ENCODE results near the gene LAMP1. TPM values are rescaled to one million over a fixed set of nuclear protein-coding genes. Genes with fewer than 3 reads are reported as not detected.
"Not testable (repeated sequence)": the region's sequence is repeated elsewhere in the genome, so short reads cannot be mapped to it uniquely, and the experiment has no call there.

Gene LAMP1
- total RNA-seq, 2 experiments from 2014 or later: 12.2 to 24.6 TPM

DNA sequence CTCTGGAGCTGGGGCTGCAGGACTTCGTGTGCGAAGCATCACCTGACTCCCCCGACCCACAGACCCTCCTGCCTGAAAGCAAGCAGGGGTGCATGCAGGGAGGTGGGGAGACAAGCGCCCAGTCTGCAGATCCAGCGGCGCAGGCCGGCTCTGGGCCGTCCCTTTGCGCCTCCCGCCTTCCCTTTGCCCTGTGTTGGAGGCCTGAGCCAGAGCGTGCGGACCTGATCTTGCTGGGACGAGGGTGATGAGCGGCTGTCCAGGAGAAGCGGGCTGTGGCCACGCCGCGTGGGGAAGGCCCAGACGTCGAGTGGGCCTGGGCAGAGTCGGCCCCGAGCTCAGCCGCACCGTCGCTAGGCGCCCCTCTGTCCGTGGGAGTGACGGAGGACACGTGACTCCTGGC is 72.2 kb downstream of the LAMP1 start:
- no peak for TF ChIP-seq EZH2phosphoT487 (IDR thresholded peaks at IDR 0.05; ENCODE audit: borderline replicate concordance, low read depth, low read length)
- Histone ChIP-seq H3K9me3 (ENCODE audit: low read length) (no peaks in the 10 kb centered on the region), H2AFZ (ENCODE audit: low read length) (no peak overlapping the region), H3K79me2 (ENCODE audit: insufficient read depth, low read depth, low read length) (no peaks in the 10 kb centered on the region), H3K36me3 (ENCODE audit: insufficient read depth, low read length) (no peaks in the 10 kb centered on the region), H3K4me2 (ENCODE audit: low read length) (no peak overlapping the region), H4K20me1 (ENCODE audit: insufficient read depth, low read length) (no peaks in the 10 kb centered on the region), H3K9me2 (ENCODE audit: insufficient read depth, low read length) (no peaks in the 10 kb centered on the region), H3K27ac (ENCODE audit: low read depth, low read length, poor library complexity, severe bottlenecking) (no peak overlapping the region), H3K4me1 (ENCODE audit: insufficient read depth, low read length, poor library complexity, severe bottlenecking) (no peaks in the 10 kb centered on the region), H3K4me3 (ENCODE audit: low read depth, low read length, poor library complexity, severe bottlenecking) (no peak overlapping the region)
- ChIA-PET CTCF (ENCODE audit: unreplicated experiment) (no interaction called here), POLR2A (no interaction called here)
- DNase-seq (ENCODE audit: low spot score): no peak
- BruUV-seq (replicated peaks): no TSS peak
- intact Hi-C loops (cut with micrococcal nuclease; ENCODE audit: unreplicated experiment): no loop called here

DNA sequence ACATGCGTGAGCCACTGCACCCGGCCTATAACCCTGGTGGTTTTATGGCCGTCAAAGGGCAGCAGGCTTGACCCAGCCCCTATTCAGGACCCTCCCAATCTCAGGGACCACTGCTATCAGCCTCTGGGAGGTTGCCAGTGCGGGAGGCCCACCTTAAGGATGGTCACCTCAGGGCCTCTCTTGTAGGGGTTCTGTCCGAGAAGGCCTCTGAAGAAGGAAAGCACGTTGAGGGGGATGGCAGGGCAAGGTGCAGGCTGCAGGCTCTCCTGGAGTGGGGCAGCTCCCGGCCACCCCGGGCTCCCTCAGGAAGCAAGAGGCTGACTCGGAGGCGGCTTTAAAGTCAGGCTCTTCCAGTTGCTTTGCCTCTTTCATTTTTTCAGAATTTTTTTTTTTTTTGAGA is 72.8 kb downstream of the LAMP1 start:
- Histone ChIP-seq H3K4me1 (ENCODE audit: insufficient read depth, low read length, poor library complexity, severe bottlenecking) (no peaks in the 10 kb centered on the region), H3K4me2 (ENCODE audit: low read length) (no peak overlapping the region), H3K9me2 (ENCODE audit: insufficient read depth, low read length) (no peaks in the 10 kb centered on the region), H4K20me1 (ENCODE audit: insufficient read depth, low read length) (no peaks in the 10 kb centered on the region), H2AFZ (ENCODE audit: low read length) (no peak overlapping the region), H3K9me3 (ENCODE audit: low read length) (no peaks in the 10 kb centered on the region), H3K27ac (ENCODE audit: low read depth, low read length, poor library complexity, severe bottlenecking) (no peak overlapping the region), H3K79me2 (ENCODE audit: insufficient read depth, low read depth, low read length) (no peaks in the 10 kb centered on the region), H3K36me3 (ENCODE audit: insufficient read depth, low read length) (no peaks in the 10 kb centered on the region), H3K4me3 (ENCODE audit: low read depth, low read length, poor library complexity, severe bottlenecking) (no peak overlapping the region)
- BruUV-seq (replicated peaks): no TSS peak
- DNase-seq (ENCODE audit: low spot score): no peak
- POLR2A ChIA-PET: no interaction called here
- intact Hi-C loops (cut with micrococcal nuclease; ENCODE audit: unreplicated experiment): no loop called here
- TF ChIP-seq, protein P1, sequence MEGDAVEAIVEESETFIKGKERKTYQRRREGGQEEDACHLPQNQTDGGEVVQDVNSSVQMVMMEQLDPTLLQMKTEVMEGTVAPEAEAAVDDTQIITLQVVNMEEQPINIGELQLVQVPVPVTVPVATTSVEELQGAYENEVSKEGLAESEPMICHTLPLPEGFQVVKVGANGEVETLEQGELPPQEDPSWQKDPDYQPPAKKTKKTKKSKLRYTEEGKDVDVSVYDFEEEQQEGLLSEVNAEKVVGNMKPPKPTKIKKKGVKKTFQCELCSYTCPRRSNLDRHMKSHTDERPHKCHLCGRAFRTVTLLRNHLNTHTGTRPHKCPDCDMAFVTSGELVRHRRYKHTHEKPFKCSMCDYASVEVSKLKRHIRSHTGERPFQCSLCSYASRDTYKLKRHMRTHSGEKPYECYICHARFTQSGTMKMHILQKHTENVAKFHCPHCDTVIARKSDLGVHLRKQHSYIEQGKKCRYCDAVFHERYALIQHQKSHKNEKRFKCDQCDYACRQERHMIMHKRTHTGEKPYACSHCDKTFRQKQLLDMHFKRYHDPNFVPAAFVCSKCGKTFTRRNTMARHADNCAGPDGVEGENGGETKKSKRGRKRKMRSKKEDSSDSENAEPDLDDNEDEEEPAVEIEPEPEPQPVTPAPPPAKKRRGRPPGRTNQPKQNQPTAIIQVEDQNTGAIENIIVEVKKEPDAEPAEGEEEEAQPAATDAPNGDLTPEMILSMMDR (conservative IDR thresholded peaks at IDR 0.05; ENCODE audit: low read length): no peak
- no peak for TF ChIP-seq EZH2phosphoT487 (IDR thresholded peaks at IDR 0.05; ENCODE audit: borderline replicate concordance, low read depth, low read length)
- CTCF ChIA-PET (ENCODE audit: unreplicated experiment): no interaction called here

DNA sequence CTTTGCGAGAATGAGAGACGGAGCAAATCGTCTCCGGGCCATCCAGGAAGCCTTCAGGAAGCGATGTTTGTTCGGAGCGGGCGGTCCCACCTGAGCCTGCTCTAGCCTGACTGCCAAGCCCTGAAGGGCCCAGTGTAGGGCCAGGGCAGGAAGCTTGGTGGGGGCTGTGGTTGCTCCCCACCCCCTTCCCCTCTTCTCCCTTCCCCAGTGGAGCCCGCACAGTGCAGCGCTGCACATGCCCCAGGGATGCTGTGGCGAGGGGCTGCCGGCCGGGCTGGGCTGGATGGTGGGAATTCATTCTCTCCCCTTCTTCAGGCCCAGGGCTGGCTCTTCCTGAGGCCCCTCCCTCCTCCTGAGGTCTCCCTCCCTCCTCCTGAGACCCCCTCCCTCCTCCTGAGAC is 74.0 kb downstream of the LAMP1 start:
- intact Hi-C loops (cut with micrococcal nuclease; ENCODE audit: unreplicated experiment): no loop called here
- POLR2A ChIA-PET: no interaction called here
- Histone ChIP-seq H3K4me1 (ENCODE audit: insufficient read depth, low read length, poor library complexity, severe bottlenecking) (no peaks in the 10 kb centered on the region), H4K20me1 (ENCODE audit: insufficient read depth, low read length) (no peaks in the 10 kb centered on the region), H2AFZ (ENCODE audit: low read length) (no peak overlapping the region), H3K4me2 (ENCODE audit: low read length) (no peak overlapping the region), H3K79me2 (ENCODE audit: insufficient read depth, low read depth, low read length) (no peaks in the 10 kb centered on the region), H3K27ac (ENCODE audit: low read depth, low read length, poor library complexity, severe bottlenecking) (no peak overlapping the region), H3K9me3 (ENCODE audit: low read length) (no peaks in the 10 kb centered on the region), H3K4me3 (ENCODE audit: low read depth, low read length, poor library complexity, severe bottlenecking) (no peak overlapping the region), H3K9me2 (ENCODE audit: insufficient read depth, low read length) (no peaks in the 10 kb centered on the region), H3K36me3 (ENCODE audit: insufficient read depth, low read length) (no peaks in the 10 kb centered on the region)
- no TSS peak for BruUV-seq (replicated peaks)
- no peak for DNase-seq (ENCODE audit: low spot score)
- no peak for TF ChIP-seq EZH2phosphoT487 (IDR thresholded peaks at IDR 0.05; ENCODE audit: borderline replicate concordance, low read depth, low read length)
- TF ChIP-seq, protein P1 (conservative IDR thresholded peaks at IDR 0.05; ENCODE audit: low read length): no peak
- CTCF ChIA-PET (ENCODE audit: unreplicated experiment): no interaction called here

DNA sequence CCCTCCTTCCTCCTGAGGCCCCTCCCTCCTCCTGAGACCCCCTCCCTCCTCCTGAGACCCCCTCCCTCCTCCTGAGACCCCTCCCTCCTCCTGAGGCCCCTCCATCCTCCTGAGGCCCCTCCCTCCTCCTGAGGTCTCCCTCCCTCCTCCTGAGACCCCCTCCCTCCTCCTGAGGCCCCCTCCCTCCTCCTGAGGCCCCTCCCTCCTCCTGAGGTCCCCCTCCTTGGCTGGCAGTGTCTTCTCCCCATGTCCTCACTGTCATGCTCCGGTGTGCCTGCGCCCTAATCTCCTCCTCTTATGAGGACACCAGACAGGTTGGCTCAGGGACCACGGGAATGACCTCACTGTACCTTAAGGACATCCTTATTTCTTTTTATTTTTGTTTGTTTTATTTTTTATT is 74.7 kb downstream of the LAMP1 start:
- H2AFZ ChIP-seq (ENCODE audit: low read length); H4K20me1 ChIP-seq (ENCODE audit: insufficient read depth, low read length); intact Hi-C loops (cut with micrococcal nuclease; ENCODE audit: unreplicated experiment); DNase-seq (ENCODE audit: low spot score); POLR2A ChIA-PET; H3K9me2 ChIP-seq (ENCODE audit: insufficient read depth, low read length); H3K9me3 ChIP-seq (ENCODE audit: low read length); BruUV-seq (replicated peaks); H3K4me3 ChIP-seq (ENCODE audit: low read depth, low read length, poor library complexity, severe bottlenecking); H3K4me2 ChIP-seq (ENCODE audit: low read length); H3K36me3 ChIP-seq (ENCODE audit: insufficient read depth, low read length); H3K4me1 ChIP-seq (ENCODE audit: insufficient read depth, low read length, poor library complexity, severe bottlenecking); H3K79me2 ChIP-seq (ENCODE audit: insufficient read depth, low read depth, low read length); CTCF ChIA-PET (ENCODE audit: unreplicated experiment); H3K27ac ChIP-seq (ENCODE audit: low read depth, low read length, poor library complexity, severe bottlenecking): not testable (repeated sequence)

Data from OCI-LY7 (cell line).